Activated CD4-positive, CD25-positive, alpha-beta regulatory T cell treated with anti-CD3 and anti-CD28 coated beads, Interleukin-2, amount 50 U/mL, for 16 hours (primary cell): Measurements from ENCODE around the gene KIAA0825.

Experiments
- DNase-seq: peaks from one replicate; pipeline ENCODE4 v3.0.0-alpha.2; 2020; ENCODE audit warnings: low read depth, low spot score

Gene KIAA0825

GRCh38 chr5:94508461-94509148, 109.8 kb downstream of the KIAA0825 start:
- DNase-seq = no peak

GRCh38 chr5:94505327-94506068, 112.9 kb downstream of the KIAA0825 start:
- DNase-seq = no peak

DNA sequence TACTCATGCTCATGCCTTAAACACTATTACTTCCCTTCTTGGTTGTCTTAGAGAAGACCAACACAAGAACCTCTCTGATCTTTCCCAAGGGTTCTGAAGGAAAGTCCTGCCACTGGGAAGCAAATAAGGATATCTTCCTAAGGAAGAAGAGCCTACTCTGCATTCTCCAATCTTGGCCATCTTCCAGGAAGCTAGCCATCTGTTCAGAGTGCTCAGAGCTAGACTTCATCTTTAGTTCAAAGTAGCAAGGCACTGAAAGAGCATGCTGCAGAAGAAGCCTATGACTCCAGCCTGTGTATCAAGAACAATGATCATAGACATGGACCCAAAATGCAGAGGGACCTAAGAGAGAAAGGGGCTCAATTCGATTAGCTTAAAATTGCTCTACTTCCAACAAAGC, 114.7 kb downstream of the KIAA0825 start:
- DNase-seq = no peak

DNA sequence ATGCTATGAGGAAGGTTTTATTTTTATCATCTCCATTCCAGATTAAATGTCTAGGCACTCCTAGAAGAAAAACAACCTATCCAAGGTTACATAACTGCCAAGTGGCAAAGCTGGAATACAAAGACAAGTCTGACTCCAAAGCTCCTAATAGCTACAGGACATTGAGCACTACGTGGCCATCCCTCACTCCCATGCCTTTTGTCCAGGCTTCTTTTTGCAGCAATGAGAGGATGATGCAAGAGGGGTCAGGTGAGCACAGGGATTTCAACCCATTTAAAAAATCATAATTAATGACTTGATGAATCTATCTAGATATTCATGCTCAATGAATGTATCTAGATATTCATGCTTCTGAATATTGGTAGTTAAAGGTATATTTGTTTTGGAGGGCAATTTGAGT, 117.0 kb downstream of the KIAA0825 start:
- DNase-seq = no peak

DNA sequence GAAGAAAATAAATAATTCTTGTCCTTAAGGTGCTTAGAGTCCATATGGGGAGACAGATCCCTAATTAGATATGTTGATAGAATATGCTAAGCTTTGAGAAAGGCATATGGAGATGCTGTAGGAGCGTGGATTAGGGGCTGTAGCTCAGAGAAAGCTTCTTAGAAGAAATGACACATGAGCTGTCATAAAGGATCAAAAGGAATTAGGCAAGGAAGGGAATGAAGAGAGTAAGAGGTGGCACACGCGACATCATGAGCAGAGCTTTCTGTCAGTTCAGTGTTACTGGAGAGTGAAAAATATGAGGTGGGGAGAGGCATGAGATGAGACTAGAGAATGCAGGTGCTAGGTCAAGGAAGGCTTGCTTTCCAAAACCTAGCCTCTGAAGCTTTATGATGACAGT, 118.6 kb downstream of the KIAA0825 start:
- no peak for DNase-seq

DNA sequence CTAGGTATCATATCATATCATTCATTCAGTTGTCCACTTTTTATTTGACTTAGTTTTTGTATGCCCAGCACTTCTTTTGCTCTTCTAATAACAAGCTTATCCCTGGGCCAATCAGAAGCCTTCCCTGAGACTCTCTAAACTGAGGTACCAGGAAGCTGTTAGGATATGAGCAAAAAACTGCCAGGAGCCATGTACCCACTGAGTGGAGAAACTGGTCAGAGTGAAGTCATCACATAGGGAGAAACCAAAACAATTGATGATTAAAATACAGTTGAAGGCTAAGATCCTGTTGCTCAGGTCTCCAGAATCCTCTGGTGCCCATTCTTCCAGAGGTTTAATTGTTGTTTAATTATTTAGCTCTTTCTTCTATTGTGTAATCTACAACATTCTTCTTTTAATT, 120.2 kb downstream of the KIAA0825 start:
- DNase-seq = no peak

DNA sequence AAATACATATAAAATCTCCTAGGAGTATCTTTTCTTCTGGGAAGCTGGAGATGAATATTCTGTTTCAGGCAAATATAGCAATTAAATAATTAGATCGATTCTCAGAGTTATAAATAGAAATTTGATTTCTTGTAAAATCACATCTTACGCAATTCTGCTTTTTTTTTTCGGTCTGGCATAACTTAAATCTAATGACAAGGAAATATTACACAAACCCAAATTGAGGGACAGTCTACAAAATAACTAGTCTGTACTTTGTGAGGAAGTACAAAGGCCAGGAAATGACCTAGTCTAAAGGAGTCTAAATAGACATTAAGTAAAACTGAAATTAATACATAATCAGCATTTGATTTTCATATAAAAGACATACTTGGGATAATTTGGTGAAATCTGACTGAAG, 133.3 kb downstream of the KIAA0825 start:
- DNase-seq = no peak

DNA sequence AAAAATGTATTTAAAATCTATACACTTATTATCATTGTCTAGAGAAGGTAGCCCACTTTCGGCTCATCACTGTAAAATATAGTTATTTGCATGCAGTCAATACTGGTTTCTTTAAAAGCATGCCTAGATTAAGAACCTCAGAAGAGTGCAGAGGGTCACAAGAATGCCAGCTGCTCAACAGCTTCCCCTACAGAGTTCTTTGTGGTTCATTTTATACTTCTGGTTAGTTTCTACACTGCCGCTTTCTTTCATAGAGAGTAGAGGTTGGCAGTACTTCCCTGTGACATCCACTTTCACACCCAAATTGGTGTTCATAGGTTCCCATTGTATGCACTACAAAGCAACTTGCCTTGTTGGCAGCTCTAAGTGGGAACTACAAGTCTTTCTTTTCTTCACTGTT, 137.3 kb downstream of the KIAA0825 start:
- DNase-seq = no peak

DNA sequence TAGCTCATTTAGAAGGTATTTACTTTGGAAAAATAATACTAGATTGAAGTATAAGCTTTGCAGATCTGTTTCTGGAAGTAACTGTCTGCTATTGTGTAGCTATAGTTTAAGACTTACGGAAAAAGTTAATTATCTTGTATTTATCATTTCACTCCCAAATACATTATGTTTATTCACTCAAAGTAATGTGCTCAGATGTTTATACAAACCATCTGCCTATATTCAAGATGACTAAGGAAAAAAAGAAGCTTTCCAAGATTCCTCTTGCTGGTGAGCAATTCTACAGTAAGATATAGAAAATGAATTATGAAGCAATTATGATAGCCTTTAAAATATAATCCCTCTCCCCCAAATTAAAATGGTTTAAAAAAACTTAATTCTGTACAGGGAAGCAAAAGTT, 137.9 kb downstream of the KIAA0825 start:
- DNase-seq = no peak

DNA sequence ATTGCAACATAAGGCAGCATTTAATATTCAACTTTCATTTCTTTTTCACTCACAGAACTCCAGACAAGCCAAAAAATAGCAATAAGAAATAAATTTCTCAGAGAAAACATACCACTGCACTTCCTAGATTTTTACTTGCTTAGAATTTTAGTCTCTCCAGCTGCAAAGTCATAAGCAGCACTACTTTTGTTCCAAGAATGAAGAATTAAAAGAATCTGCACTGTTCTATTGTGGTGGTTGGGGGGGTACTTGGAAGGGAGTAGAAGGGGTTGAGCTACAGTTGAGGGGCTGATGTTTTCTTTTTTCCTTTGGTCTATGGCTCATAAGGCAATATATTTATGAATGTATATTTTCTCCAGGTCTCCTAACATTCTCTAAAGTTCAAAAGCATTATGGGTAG, 144.5 kb downstream of the KIAA0825 start:
- DNase-seq = no peak

- no peak for DNase-seq
Measured at GRCh38 chr5:94471521-94471920, 146.9 kb downstream of the KIAA0825 start.

DNA sequence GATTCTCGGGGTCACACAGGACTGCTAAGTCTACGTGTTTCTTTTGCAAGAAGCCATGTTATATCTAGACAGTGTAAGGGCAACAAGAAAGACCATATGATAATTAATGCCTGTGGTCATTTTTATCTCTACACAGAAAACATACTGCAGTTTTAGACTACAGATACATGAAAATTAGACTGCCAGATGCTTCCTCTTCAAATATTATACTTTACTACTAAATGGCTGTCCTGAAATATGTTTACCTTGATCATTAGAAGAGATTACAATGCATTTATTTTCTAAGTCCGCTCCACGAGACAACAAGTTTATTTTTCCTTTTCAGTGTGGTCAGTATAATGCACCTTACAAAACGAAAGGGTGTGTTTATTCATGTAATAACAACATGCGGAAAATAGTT, 147.6 kb downstream of the KIAA0825 start:
- no peak for DNase-seq

GRCh38 chr5:94469894-94470329, 148.5 kb downstream of the KIAA0825 start:
- no peak for DNase-seq

GRCh38 chr5:94467954-94468930, 150.2 kb downstream of the KIAA0825 start:
- no peak for DNase-seq

DNA sequence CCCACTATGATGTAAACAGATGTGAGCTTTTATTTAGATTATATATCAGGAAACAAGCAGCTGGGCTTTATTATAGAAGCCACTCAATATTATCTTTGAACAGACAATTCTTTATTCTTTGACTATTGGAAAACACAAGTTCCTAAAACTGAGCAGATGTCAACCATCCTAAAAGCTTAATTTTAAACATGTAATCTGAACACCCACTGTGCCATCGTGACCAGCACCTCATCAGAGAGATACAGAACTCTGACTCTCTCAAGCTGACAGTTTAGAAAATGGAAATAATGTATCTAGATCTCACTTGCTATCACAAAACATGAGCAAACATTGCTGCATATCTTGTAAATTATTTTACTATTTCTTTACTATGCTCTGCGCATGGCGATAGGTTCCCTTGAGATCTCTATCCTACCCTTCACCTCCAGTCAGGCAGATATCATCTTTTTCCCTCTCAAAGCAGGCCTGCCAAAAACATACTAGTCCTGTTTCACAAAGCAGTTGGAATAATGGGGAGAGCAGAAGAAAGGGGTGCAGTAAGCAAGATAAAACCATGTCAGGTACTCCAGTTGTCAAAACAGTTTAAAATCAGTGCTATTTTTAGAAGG, 151.0 kb downstream of the KIAA0825 start:
- no peak for DNase-seq

GRCh38 chr5:94463739-94464138, 154.7 kb downstream of the KIAA0825 start:
- no peak for DNase-seq

DNA sequence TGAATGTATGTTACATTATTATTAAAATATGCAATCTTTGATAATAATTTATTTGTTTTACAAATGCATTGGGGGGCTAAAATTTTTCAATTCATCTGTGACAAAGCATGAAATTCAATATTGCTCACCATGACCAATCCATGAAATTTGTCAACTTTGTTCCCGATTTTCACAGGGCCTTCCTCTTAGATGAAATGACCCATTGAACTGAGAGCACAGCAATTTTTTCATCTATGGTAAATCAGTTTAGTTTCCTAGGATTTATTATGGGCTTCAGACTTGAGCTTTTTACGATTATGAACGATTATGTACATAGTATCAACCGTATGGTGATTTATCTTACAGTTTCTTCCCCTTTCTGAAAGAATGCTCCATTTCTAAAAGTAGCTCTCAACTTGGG, 157.3 kb downstream of the KIAA0825 start:
- no peak for DNase-seq

DNA sequence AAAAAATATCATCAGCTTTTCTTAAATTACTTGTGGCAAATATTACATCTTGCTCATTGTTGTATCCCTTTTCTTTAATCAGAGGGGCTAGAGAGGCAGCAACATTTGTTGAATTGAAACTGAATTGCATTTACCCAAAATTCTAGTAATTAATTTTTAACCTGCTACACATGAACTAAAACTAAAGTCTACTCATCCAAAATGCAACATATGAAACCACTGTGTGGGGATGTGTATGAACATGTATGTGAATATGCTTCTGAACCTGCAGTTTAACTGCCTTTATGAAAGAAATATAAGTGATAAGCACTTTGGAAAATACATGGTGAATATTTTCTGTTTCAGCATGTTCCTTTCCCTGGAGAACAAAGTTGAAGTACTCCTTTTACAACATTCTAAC, 158.5 kb downstream of the KIAA0825 start:
- no peak for DNase-seq

DNA sequence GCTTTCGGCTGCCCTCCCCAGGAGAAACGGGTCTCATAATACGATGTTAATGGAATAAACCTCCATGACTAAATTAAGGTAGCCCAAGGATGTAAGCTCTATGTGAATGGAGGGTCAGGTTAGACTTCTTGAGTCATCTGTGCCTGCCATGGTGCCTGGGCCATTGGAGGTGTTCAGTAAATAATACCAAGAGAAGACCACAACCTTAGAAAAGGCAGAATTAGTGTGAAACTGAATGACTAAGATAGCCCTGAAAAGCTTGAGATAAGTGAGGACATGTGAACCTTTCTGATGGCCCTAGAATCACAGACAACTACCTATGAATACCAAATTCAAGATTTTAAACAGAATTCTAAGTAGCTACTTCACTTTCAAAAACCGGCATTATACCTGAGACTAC, 160.6 kb downstream of the KIAA0825 start:
- no peak for DNase-seq

DNA sequence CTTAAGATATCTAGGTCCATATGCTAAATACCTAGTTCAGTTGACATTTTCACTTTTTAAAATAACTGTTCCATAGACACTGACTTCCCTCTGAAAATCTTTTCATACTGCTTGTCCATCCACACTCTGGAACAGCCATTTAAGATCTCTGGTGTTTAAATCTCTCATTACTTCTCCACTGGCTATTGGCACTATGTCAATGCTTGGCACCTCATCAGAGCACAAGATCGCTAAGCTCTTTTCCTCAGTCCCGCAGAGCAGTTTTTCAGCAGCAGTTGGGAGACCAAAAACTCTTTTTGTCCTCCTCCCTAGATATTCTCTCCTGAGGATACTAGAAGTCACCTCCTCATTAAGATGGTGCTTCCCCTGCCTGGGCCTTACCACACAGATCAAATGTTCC, 172.7 kb downstream of the KIAA0825 start:
- DNase-seq = no peak

DNA sequence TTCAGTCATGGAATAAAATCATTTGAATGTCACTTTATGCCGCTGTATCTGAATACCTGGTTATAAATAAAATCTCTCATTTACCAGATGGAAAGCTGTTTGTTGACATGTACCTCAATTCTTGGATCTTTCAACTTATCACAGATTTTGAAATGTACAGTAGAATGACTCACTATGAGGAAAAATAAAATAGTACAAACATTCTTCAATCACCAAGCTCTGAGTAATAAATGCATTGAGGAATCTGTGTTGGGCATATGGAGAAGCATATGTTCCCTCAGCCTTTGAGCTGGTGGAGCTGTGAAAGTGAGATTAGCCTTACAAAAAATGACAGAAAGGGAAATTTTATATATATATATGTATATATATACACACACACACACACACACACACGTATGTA, 175.4 kb downstream of the KIAA0825 start:
- no peak for DNase-seq

- no peak for DNase-seq
Measured at GRCh38 chr5:94442076-94442475, 176.3 kb downstream of the KIAA0825 start.
